Stimulated activated CD4-positive, alpha-beta T cell treated with anti-CD3 and anti-CD28 coated beads, Interleukin-2, amount 100 ng/mL, for 24 hours (primary cell): Measurements from ENCODE around the gene SLC9A3.
A peak's percentile ranks its signal among the peaks of the same experiment; 100 is the strongest.

Experiments used
- DNase-seq, 2 donors: peaks; one replicate each; pipeline ENCODE4 v3.0.0-alpha.2; 2020

SLC9A3 gene

DNA sequence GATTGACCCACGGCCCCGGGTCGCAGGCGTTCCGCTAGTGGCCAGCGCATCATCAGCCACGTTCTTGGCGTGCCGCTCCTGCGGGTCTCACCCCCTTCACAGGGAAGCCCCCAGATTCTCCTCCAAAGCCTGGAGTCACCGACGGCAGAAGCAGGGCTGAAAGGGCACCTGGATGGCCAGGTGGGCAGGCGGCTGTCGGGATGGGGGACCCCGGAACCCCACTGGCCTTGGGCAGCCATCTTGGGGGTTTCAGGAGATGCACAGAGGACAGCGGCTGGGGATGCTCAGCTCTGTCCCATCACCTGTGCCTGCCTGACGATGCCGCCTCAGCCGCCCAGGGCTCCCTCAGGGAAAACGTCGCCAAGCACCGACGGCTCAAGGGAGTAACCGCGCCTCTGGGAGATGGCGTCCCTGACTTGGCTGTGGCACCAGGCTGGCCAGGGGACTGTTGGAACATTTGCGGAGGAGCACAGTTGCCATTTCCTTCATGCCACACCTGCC lies 14.1 kb upstream of the SLC9A3 start:
- DNase-seq = no peak

DNA sequence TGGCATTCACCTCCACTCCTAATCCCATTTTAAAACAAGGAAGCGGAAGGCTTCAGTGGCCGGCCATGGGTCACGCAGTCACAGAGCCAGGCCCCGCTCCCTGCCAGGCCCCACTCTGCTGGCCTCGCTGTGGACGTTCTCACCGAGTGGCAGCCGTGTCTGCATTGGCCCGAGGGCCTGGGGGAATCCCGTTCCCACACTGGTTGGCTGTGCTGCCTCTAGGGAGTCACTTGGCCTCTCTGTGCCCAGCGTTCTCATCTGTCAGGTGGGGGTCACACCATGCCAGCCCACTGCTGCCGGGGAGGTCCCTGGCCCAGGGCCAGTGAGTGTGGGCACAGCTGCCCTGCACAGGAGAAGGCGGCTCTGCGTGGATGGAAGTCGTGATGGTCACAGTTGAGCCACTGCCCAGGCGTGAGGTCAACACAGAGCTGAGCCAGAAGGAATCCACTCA lies 13.4 kb upstream of the SLC9A3 start:
- DNase-seq = no peak

DNA sequence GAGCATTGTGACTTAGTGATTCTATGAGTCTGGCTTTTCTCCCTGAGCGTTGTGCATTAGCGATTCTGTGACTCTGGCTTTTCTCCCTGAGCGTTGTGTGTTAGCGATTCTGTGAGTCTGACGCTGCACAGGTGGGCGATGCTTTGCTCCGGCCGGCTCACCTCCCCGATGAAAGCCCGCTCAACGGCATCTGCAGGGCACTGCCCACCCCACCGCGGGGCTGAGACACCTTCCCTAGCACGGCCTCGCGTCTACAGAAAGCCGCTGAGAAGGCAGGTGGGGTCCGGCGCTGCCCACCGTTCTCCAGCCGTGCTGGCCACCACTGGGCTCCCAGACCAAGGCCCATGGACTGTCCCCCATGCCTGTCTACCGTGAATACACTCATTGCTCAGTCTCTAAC lies 12.8 kb upstream of the SLC9A3 start:
- no peak for DNase-seq

DNA sequence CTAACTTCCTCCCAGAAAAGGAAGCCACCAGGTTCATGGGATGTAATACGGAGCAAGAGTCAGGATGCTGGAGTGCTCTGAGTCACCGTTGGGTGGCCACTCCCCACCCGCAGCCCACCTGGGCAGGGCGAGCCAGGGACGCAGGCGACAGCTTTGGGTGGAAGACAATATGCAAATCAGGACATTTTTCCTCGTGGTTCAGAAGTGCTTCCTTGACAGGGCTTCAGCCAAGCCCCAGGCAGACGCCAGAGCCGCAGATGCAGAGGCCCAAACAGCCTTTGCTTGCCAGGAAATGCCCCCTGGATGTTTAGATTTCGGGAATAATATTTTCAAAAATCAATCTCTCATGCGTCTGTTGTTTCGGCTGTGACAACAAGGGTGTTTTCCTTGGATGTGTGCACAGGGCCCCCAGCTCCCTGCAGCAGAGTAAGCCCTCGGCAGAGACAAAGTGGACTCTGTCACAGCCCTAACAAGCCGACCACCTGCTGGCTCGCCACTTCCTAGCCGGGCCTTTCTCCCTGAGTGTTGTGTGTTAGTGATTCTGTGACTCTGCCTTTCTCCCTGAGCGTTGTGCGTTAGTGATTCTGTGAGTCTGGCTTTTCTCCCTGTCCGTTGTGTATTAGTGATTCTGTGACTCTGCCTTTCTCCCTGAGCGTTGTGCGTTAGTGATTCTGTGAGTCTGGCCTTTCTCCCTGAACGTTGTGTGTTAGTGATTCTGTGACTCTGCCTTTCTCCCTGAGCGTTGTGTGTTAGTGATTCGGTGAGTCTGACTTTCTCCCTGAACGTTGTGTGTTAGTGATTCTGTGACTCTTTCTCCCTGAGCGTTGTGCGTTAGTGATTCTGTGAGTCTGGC lies 11.8 kb upstream of the SLC9A3 start:
- no peak for DNase-seq

DNA sequence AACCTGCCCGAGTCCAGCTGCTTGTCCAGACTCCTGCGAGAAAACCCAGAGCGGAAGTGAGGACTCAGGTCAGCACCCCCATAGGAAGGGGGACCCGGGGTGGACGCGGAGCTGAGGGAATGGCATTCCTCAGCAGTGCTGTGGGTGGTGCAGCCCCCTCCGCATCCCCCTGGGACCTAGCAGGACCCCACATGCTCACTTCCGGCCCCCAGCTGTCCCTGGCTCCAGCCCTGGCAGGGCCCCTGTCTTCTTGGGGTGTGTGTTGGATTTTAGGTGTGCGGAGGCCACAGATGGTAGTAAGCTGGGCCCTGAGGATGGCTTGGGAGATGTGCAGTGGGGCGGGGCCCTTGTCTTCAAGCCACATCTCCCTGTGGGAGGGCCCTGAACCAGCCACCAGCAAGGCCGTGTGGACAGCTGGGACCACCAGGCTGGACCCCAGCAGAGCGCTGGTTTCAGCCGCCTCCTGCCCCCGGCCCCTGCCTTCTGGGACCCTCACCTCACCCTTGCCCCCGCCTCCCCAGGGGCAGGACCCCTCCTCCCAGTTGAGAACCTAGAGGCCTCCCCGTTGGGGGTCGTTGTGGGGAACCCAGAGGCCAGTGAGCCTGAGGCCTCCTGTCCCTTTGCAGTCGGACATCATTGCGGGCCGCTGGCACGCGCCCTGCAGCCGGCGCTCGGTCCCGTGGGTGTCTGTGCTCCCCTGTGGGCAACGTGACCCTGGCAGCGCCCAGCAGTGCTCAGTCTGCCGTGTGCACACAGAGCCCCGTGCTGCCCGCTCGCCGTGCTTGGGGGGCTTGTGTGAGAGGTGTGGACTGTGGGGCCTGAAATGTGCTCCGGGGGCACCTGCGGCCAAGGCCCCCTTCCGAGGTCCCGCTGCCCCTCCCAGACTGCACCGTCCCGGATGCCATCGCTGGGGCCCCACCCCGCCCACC lies 10.8 kb upstream of the SLC9A3 start:
- no peak for DNase-seq

DNA sequence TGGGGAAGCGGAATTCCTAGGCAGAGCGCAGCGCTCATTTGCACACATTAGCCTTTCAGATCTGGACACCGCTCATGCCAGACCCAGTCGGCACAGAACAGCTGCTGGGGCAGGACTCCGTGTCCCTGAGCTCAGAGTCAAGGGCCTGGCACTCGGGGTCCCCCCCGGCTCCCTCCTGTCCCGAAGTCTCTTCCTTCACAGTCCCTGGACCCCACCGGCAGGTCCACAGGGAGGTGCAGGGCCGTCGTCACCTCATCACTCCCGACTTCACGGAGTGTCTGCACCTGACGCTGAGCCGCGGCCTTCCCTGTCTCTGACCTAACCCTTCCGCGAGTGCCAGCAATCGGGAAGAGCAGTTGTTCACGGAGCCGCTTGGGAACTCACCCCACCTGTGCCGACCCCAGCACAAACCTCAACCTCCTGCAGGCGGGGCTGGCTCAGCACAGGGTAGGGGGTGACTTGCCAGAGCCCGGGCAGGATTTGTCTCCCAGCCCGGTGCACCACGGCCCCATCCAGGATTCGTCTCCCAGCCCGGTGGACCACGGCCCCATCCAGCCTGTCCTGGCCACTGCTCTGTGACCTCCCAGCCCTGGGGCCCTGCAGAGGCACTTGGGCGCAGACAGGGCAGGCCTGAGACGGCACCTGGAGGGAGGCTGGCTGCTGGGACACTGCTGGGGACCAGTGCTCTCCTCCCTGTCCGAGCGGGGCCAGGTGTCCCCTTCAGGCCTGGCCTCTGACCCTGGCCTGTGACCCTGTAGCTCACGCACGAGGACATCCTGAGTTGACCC lies 9.9 kb upstream of the SLC9A3 start:
- no peak for DNase-seq

DNA sequence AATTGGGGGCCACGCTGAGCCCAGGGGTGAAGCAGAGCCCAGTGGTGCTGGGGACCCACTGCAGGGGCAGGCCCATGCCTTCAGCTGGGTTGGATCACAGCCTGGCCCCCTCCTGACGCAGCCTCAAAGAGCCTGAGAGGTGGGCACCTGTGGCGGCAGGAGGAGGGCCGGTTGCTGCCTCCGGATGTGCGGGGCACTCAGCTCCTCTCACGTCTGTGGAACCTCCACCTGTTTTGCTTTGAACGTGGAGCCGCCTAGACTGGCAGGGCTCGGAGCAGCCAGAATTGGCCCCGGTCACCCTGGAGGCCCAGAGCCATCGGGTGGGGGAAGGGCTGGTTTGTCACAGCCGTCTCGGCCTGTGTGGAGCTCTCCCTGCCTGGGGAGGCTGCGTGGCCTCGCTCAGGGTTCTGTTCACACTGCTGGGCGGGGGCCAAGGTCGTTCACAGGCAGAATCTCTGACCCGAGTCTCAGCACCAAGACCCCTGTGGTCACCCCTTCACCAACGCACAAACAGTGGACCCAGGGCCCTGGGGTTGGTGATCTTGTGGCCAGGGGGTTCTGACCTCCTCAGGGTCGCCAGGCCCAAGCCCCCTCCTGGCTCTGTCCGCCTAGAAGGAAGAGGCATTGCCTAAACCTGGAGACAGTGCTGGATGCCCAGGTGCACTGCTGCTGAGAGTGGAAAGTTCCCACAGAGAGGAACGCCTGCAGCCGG lies 9.2 kb upstream of the SLC9A3 start:
- no peak for DNase-seq

DNA sequence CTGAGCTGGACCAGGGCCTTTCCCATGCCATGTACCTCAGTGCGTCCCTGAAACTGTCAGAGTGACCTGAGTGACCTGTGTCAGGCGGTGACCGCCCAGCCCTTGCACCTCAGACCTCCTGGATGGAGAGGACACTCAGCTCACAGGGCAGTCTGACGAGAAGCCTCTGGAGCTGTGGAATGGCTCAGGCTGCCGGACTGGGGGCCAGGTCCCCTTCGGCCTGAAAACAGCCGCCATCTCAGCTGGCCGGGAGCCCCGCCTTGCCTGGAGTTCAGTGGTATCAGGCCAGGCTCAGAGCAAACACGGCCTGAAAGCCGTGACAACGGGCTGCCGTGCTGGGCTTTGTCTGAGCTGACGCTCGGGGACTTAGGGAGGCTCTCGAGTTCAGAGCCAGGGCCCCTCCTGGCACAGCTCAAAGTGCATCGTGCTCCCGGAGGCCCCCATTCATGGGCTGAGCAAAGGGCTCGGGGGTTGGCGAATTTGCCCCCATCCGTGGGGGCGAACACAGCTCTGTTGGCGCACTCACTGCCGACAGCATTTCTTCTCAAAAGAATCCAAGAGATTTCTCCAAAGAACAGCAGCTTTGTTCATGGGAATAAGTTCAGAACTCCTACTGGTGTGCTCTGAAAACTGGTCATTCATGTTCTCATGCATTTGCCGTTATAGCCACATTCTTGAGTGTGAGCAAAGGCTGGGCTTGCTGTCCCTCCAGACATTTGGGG lies 8.4 kb upstream of the SLC9A3 start:
- DNase-seq = no peak

DNA sequence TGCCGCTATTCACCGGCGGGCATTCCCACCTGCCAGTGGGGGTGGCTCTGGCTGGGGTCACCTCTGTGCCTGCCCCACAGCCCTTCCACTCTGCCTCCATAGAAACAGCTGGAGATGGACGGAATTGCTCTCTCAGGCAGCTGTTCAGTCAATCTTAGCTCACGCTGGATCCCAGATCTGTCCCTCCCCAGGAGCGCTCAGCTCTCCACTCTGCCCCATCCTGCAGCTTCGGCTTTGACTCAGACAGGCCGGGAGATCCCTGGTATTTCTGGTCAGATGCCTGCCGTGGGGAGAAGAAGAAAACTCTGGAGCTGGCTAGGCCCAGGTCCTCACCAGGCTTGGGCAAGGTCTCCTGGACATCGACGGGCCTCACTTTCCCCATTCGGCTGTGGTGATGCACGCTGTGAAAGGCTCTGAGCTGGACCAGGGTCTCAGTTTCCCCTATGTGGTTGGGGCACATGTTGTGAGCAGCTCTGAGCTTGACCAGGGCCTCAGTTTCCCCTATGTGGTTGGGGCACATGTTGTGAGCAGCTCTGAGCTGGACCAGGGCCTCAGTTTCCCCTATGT lies 7.6 kb upstream of the SLC9A3 start:
- DNase-seq = no peak

DNA sequence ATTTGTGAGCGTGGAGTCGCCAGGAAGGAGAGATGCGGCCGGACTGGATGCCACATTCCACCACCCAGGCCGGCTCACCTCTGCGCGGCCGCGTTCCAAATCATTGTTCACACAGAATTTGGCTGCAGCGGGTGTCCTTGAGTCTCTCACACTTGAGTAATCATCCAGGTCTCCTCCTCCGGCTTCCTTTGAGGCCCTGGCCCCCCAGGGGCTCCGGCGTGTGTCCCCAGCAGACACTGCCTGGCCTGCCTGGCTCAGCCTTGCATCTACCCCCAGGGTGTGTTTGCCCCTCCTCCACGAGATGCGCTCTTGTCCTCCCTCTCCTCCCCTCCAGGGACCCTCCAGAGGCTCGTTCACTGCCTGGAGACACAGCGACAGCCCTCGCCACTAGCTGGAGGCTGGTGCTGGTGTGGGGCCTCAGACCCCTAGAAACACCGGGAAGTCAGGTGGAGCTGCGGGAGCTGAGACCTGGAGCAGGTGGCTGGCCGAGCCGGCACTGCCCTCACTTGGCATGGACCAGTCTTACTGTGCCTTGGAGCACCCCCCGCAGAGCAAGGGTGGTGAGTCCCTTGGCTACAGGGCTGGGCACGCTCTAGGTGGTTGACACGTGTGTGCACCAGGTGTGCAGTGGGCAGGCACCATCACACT lies 7.0 kb upstream of the SLC9A3 start:
- DNase-seq = no peak

DNA sequence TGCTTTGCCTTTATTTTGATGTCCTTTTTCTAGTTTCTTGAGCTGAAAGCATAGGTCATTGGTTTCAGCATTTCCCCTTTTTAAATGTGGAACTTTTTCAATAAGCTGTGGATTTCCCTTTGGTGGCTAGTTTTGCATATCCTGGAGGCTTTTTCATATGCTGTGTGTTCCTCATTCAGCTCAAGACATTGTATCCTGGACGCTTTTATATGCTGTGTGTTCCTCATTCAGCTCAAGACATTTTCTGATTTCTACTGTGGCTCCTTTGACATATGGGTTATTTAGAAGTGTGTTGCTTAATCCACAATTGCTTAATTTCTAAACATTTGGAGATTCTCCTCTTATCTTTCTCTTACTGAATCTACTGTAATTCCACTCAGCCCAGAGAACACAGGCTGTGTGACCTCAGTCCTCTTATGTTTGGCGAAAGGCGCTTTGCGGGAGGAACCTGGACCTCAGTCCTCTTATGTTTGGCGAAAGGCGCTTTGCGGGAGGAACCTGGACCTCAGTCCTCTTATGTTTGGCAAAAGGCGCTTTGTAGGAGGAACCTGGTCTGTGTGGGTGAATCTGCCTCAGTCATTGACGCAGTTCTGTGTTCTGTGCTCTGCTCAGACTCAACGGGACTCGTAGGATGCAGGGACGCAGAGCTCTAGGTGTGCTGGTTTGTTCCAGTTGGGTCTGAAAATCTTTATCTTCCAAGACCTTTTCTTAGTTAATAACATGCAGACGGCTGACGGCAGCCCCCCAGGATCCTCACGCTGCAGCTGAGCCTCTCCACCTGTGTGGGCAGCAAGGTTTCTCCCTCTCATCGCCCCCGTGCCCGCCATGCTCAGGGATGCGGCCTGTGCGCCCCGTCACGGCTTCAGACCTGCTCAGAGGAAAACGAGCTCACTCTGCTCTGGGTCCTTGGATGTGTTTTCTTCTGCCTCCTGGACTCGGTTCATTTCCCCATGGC lies 6.0 kb upstream of the SLC9A3 start:
- no peak for DNase-seq

DNA sequence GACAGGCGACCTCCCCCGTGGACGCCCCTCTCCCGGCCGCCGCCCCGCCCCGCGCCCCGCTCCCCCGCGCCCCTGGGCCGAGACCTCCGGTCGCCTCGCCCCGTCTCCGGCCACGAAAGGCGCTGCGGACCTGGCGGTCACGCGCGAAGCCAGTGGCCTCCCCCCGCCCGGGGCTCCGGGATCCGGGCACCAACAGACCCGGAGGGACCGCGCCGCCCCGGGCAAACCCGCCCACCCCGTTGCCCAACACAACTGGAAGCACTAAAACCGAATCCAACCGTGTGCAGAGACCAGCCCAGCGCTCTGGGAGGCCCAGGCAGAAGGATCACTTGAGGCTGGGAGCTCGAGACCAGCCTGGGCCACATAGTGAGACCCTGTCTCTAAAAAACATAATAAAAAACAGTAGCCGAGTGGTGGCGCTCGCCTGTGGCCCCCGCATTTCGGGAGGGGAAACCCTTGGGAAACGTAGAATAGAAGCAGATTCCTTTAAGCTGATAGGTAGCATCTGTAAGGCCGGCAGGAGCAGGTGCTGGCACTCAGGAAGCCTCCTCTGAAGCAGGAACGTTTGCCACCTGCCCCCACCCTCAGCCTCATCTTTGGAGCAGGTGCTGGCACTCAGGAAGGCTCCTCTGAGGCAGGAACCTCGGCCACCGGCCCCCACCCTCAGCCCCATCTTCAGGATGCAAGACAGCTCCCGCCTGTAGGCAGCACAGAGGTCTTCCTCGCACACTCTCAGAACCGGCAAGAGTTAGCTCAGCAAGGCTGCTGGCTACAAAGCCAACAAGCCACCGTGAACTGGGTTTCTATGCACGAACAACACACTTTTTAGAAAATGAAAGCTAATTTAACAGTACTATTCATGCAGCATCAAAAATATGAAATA lies 4.6 kb upstream of the SLC9A3 start:
- DNase-seq = no peak

DNA sequence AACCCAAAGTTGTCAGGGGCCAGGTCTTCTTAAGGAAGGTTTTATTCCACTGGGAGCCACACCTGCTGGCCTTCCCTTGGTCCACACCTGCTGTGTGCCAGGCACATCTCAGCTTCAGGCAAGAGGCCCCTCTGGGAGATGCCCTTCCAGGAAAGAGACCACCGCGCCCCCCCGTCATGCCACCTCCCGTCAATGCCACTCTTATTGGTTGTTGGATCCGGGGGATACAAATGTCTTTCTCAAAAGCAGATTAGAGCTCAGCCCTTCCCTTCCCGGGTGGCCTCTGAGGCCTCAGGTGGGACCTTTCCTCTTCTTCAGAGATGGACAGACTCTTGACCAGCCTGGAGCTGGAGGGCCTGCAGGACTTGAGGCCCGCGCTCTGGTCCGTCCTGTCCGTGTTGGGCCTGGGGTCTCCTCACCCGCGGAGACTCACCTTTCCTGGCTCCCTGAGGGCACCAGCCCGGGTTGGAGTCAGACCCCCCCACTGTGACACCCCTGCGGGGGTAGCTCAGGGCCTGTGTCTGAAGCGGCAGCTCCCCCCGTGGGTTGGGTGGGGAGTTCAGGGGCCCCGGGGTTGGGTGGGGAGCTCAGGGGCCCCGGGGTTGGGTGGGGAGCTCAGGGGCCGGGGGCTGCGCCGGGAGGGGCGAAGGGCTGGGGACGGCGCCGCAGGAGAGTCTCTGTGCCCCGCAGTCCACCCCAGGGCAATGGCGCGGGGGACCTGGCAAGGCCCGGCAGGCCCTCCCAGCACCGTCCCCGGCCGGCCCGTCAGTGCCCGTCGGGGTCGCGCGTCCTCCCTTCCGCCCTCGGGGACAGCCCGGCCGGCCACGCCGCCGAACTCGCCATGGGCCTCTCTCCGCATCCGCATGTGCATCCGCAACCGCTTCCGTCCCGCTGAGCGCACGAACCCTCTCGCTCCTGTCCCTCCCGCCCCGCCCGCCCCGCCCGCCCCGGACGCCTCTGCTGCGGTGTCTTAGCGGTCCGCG lies 3.7 kb upstream of the SLC9A3 start:
- DNase-seq = peak in 1 of 2 donors; percentile 41

DNA sequence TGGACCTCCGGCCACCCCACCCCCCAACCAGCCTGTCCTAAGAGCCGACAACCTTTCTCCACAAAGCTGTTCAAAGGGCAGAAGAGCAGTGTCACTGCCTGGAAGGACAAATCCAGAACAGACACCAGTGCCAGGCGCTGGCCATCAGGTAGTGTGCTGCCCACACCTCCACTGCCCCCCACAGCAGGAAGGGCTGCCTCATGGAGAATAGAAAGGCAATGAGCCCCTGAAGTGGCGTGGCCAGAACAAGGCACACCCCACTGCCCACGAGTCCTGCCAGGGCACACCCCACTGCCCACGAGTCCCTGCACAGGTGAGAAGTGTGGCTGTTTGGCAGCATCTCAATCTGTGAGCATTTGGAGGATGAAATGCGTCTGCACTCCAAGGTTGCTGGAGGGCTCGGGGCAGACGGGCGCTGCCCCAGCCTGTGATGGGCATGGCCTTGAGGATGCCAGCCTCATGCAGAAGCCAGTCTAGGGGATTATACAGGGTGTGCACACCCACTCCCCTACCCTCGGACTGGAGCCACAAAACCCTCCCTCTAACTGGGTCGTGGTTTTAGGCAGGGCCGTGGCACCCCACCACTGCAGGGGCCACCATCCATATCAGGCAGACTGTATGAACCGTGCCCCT lies 2.3 kb upstream of the SLC9A3 start:
- DNase-seq = no peak

DNA sequence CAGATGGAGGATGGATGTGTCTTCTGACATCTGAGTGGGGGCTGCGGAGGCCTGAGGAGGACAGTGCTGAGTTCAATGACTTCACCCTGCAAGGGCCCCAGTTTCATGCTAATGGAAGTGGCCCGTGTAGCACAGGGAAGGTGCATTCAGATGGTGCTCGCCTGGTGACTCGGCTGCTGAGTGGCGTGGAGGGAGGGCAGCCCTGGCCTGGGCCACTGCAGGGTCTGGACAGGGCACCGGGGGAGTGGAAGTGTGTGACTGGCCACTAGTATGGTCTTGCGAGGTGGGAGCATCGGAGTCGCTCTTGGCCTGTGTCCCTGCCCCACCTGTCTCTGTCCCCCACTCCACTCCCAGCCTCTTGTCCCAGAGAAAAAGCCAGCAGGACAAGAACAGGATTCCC lies 1.7 kb upstream of the SLC9A3 start:
- DNase-seq = no peak

DNA sequence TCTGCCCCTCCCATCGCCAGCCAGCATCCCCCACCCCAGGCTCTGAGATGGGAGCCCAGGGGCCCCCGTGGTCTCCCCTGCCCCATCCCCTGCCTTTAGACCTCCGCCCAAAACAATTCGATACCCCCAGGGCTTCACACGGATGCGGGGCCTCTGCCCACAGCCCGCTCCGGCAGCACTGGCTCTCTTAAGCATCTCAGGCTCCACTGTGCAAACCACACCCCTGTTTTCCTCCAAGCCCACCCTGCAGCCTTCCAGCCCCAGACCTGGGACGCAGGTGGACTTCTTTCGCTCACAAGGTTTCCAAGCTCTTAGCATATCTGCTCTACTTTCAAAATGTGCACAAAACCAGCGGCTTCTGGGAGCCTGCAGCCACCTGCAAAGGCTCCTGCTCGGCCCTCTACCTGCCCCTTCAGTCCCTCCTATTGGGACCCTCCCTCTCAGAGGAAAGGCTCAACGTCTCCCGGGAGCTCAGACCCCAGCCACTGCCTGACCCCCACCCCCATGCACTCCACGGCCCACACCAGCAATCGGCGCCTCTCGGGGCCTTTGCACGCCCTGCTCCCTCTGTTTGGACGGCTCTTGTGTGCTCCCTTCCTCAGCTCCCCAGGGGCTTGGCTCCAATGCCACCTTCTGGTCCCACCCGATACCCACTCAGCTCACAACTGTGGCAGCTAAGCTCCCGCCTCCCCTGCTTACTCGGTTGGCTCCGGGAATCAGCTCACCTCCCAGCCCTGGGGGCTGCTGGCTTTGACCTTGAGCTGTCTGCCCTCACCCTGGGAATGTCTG lies 918 bp upstream of the SLC9A3 start:
- no peak for DNase-seq
